WTC11 (cell line): ENCODE measurements around the gene TRIP10. TPM values are rescaled to one million over a fixed set of nuclear protein-coding genes. Genes with fewer than 3 reads are reported as not detected.

Source experiments
- ATAC-seq: fragments of 200-7000 bp; cut with Tn5 transposase; 2 replicates; pipeline ENCODE4 v1.10.0; 2021; ENCODE audit warnings: mild to moderate bottlenecking, moderate library complexity
- CTCF ChIA-PET: fragments of 300-600 bp; sonication (Branson Sonifier 250); formaldehyde crosslinking; loops from one replicate; lab custom pipeline; 2021; ENCODE audit warnings: antibody characterized with exemption; lab: Charles Lee
- POLR2A ChIA-PET: fragments of 350-600 bp; sonication (Branson Sonifier 250); formaldehyde crosslinking; loops from one replicate; lab custom pipeline; 2021; ENCODE audit warnings: antibody characterized with exemption; lab: Charles Lee
- DNase-seq: peaks from one replicate; pipeline ENCODE4 v3.0.0; 2021; ENCODE audit warnings: low spot score
- H3K27ac Mint-ChIP-seq: 2 replicates; pipeline ENCODE4 v1.8.0; 2021; ENCODE audit warnings: mixed read lengths
- H3K27me3 Mint-ChIP-seq: 2 replicates; pipeline ENCODE4 v1.8.0; 2021; ENCODE audit warnings: low read depth, mild to moderate bottlenecking, moderate library complexity, mixed read lengths
- H3K36me3 Mint-ChIP-seq: 2 replicates; pipeline ENCODE4 v1.8.0; 2021; ENCODE audit warnings: mixed read lengths
- H3K4me1 Mint-ChIP-seq: 2 replicates; pipeline ENCODE4 v1.8.0; 2022; ENCODE audit warnings: mixed read lengths
- H3K4me3 Mint-ChIP-seq: 2 replicates; pipeline ENCODE4 v1.8.0; 2021; ENCODE audit warnings: mild to moderate bottlenecking, moderate library complexity, mixed read lengths
- H3K9me3 Mint-ChIP-seq: 2 replicates; pipeline ENCODE4 v1.8.0; 2021; ENCODE audit warnings: mixed read lengths
- E2F4 ChIP-seq: sonication (generic); formaldehyde crosslinking; IDR thresholded peaks from 2 replicates; pipeline ENCODE4 v1.8.1; 2022; ENCODE audit warnings: low read depth, mild to moderate bottlenecking, moderate library complexity, missing genetic modification reagents, borderline replicate concordance
- FOXJ3 ChIP-seq: sonication (generic); formaldehyde crosslinking; IDR thresholded peaks from 2 replicates; pipeline ENCODE4 v1.9.0; 2021; ENCODE audit warnings: missing genetic modification reagents, mild to moderate bottlenecking, borderline replicate concordance
- FOXK1 ChIP-seq: sonication (generic); formaldehyde crosslinking; IDR thresholded peaks from 2 replicates; pipeline ENCODE4 v1.8.0; 2022; ENCODE audit warnings: mild to moderate bottlenecking, moderate library complexity, missing genetic modification reagents
- HMGA2 ChIP-seq: fragments of 250-450 bp; sonication (Bioruptor Pico); IDR thresholded peaks from 2 replicates; pipeline ENCODE4 v1.4.0; 2021; ENCODE audit warnings: mild to moderate bottlenecking, moderate library complexity
- KAT7 ChIP-seq: sonication (generic); formaldehyde crosslinking; IDR thresholded peaks from 2 replicates; pipeline ENCODE4 v1.8.1; 2023; ENCODE audit warnings: missing genetic modification reagents, mild to moderate bottlenecking, borderline replicate concordance
- NR3C1 ChIP-seq: sonication (generic); formaldehyde crosslinking; conservative IDR thresholded peaks from 2 replicates; pipeline ENCODE4 v1.8.1; 2023; ENCODE audit warnings: low read depth, mild to moderate bottlenecking, missing genetic modification reagents
- RORB ChIP-seq: fragments of 250-450 bp; sonication (Bioruptor Pico); IDR thresholded peaks from 2 replicates; pipeline ENCODE4 v1.9.0; 2021; ENCODE audit warnings: mild to moderate bottlenecking
- SMAD3 ChIP-seq: sonication (generic); formaldehyde crosslinking; IDR thresholded peaks from 2 replicates; pipeline ENCODE4 v1.8.0; 2022; ENCODE audit warnings: missing genetic modification reagents, mild to moderate bottlenecking, borderline replicate concordance
- SP1 ChIP-seq: sonication (generic); formaldehyde crosslinking; conservative IDR thresholded peaks from 2 replicates; pipeline ENCODE4 v1.8.1; 2022; ENCODE audit warnings: missing genetic modification reagents
- USF1 ChIP-seq: sonication (generic); formaldehyde crosslinking; IDR thresholded peaks from 2 replicates; pipeline ENCODE4 v1.8.0; 2022; ENCODE audit warnings: mild to moderate bottlenecking, missing genetic modification reagents
- ZNF232 ChIP-seq: sonication (generic); formaldehyde crosslinking; IDR thresholded peaks from 2 replicates; pipeline ENCODE4 v1.8.0; 2022; ENCODE audit warnings: mild to moderate bottlenecking, missing genetic modification reagents
- ZNF317 ChIP-seq: sonication (generic); formaldehyde crosslinking; IDR thresholded peaks from 2 replicates; pipeline ENCODE4 v1.8.1; 2023; ENCODE audit warnings: low read depth, mild to moderate bottlenecking, moderate library complexity, missing genetic modification reagents, borderline replicate concordance
- ZNF396 ChIP-seq: fragments of 250-450 bp; sonication (Bioruptor Pico); IDR thresholded peaks from 2 replicates; pipeline ENCODE4 v1.8.0; 2021; ENCODE audit warnings: mild to moderate bottlenecking, moderate library complexity, borderline replicate concordance
- total RNA-seq: library from RNA; stranded (reverse); gene quantifications from 3 replicates; pipeline ENCODE4 v1.2.3, GENCODE V29; 2021
- TF ChIP-seq, protein P1 (sequence below): fragments of 250-450 bp; sonication (Bioruptor Pico); IDR thresholded peaks from 2 replicates; pipeline ENCODE4 v1.9.0; 2021; ENCODE audit warnings: mild to moderate bottlenecking, borderline replicate concordance
- TF ChIP-seq, protein P2 (sequence below): sonication (generic); formaldehyde crosslinking; IDR thresholded peaks from 2 replicates; pipeline ENCODE4 v1.8.1; 2023; ENCODE audit warnings: mild to moderate bottlenecking, missing genetic modification reagents

TRIP10 gene
- total RNA-seq, 1 experiment from 2014 or later: 76.6 TPM

- peaks cover 31% of the 10 kb centered on the region for H3K36me3 Mint-ChIP-seq
- POLR2A ChIA-PET: interaction anchor here (3.3 kb wide), 1 partner anchor 12 kb away, joined by 40 read pairs; the partner anchor contains the start of gene SH2D3A
- H3K9me3 Mint-ChIP-seq: no peaks in the 10 kb centered on the region
- CTCF ChIA-PET: interaction anchor here (2.9 to 3.4 kb wide), 3 partner anchors 13 to 109 kb away, joined by 22 to 31 read pairs (median 26); partner anchors contain the start of genes GPR108 and SH2D3A
- H3K27me3 Mint-ChIP-seq: no peaks in the 10 kb centered on the region
- ATAC-seq: no peak
- no peak overlapping the region for H3K4me3 Mint-ChIP-seq
- H3K4me1 Mint-ChIP-seq: peaks cover 5% of the 10 kb centered on the region; the same call in 1 of the 2 replicates
- no peak for DNase-seq
- H3K27ac Mint-ChIP-seq: no peak overlapping the region; the same call in 1 of the 2 replicates
- no peak for TF ChIP-seq FOXJ3
- no peak for TF ChIP-seq SP1 (CRISPR knock-in tag)
- no peak for TF ChIP-seq RORB (CRISPR knock-in tag)
- TF ChIP-seq ZNF317 (CRISPR knock-in tag): no peak
- TF ChIP-seq SMAD3: no peak
- no peak for TF ChIP-seq E2F4 (CRISPR knock-in tag)
- no peak for TF ChIP-seq USF1 (CRISPR knock-in tag)
- no peak for TF ChIP-seq NR3C1 (CRISPR knock-in tag)
Observed at GRCh38 chr19:6754653-6755463, 15.4 kb downstream of the TRIP10 start.

GRCh38 chr19:6760606-6761005, 21.1 kb downstream of the TRIP10 start:
- Mint-ChIP-seq H3K4me1 (peaks cover 5% of the 10 kb centered on the region), H3K4me3 (no peak overlapping the region), H3K9me3 (peaks cover 4% of the 10 kb centered on the region; the same call in 1 of the 2 replicates), H3K27me3 (no peaks in the 10 kb centered on the region), H3K36me3 (peaks cover 19% of the 10 kb centered on the region), H3K27ac (no peak overlapping the region)
- no peak for ATAC-seq
- TF ChIP-seq, protein P1, sequence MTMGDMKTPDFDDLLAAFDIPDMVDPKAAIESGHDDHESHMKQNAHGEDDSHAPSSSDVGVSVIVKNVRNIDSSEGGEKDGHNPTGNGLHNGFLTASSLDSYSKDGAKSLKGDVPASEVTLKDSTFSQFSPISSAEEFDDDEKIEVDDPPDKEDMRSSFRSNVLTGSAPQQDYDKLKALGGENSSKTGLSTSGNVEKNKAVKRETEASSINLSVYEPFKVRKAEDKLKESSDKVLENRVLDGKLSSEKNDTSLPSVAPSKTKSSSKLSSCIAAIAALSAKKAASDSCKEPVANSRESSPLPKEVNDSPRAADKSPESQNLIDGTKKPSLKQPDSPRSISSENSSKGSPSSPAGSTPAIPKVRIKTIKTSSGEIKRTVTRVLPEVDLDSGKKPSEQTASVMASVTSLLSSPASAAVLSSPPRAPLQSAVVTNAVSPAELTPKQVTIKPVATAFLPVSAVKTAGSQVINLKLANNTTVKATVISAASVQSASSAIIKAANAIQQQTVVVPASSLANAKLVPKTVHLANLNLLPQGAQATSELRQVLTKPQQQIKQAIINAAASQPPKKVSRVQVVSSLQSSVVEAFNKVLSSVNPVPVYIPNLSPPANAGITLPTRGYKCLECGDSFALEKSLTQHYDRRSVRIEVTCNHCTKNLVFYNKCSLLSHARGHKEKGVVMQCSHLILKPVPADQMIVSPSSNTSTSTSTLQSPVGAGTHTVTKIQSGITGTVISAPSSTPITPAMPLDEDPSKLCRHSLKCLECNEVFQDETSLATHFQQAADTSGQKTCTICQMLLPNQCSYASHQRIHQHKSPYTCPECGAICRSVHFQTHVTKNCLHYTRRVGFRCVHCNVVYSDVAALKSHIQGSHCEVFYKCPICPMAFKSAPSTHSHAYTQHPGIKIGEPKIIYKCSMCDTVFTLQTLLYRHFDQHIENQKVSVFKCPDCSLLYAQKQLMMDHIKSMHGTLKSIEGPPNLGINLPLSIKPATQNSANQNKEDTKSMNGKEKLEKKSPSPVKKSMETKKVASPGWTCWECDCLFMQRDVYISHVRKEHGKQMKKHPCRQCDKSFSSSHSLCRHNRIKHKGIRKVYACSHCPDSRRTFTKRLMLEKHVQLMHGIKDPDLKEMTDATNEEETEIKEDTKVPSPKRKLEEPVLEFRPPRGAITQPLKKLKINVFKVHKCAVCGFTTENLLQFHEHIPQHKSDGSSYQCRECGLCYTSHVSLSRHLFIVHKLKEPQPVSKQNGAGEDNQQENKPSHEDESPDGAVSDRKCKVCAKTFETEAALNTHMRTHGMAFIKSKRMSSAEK (CRISPR knock-in tag): no peak
- TF ChIP-seq KAT7: no peak
- no peak for TF ChIP-seq HMGA2
- TF ChIP-seq ZNF232 (CRISPR knock-in tag): no peak
- TF ChIP-seq, protein P2, sequence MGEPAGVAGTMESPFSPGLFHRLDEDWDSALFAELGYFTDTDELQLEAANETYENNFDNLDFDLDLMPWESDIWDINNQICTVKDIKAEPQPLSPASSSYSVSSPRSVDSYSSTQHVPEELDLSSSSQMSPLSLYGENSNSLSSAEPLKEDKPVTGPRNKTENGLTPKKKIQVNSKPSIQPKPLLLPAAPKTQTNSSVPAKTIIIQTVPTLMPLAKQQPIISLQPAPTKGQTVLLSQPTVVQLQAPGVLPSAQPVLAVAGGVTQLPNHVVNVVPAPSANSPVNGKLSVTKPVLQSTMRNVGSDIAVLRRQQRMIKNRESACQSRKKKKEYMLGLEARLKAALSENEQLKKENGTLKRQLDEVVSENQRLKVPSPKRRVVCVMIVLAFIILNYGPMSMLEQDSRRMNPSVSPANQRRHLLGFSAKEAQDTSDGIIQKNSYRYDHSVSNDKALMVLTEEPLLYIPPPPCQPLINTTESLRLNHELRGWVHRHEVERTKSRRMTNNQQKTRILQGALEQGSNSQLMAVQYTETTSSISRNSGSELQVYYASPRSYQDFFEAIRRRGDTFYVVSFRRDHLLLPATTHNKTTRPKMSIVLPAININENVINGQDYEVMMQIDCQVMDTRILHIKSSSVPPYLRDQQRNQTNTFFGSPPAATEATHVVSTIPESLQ (CRISPR knock-in tag): no peak
- no peak for TF ChIP-seq ZNF396 (CRISPR knock-in tag)
- TF ChIP-seq FOXK1 (CRISPR knock-in tag): no peak
- DNase-seq: no peak
- ChIA-PET CTCF (interaction anchor here (1.2 to 1.4 kb wide), 2 partner anchors 22 to 103 kb away, joined by 3 read pairs; no protein-coding TSS in a partner anchor), POLR2A (interaction anchor here (1.7 kb wide), 1 partner anchor 23 kb away, joined by 5 read pairs; the partner anchor contains the start of gene GPR108)
